Keratinocyte (primary cell): ENCODE data around the gene TNFRSF19. TPM values are rescaled to one million over a fixed set of nuclear protein-coding genes. Genes with fewer than 3 reads are reported as not detected.

ENCODE experiments used
- DNase-seq: peaks from one replicate; pipeline ENCODE4 v3.0.0-alpha.2; 2011; ENCODE audit warnings: low read depth, missing footprints, low spot score
- FAIRE-seq: peaks from 2 replicates; lab custom pipeline; 2011; peaks lifted over from hg19 to GRCh38; lab: Jason Lieb, UNC
- H2AFZ ChIP-seq: 2 replicates; pipeline ENCODE4 v1.6.0; 2012; ENCODE audit warnings: low read length, control low read depth, inconsistent platforms; ENCODE audit not compliant: control insufficient read depth
- H3K27ac ChIP-seq: 2 replicates; pipeline ENCODE4 v1.5.1; 2011; ENCODE audit warnings: low read length; ENCODE audit not compliant: control insufficient read depth, insufficient read depth
- H3K27me3 ChIP-seq: 3 replicates; pipeline ENCODE4 v1.6.0; 2011; ENCODE audit warnings: low read length; ENCODE audit not compliant: control insufficient read depth, insufficient read depth; ENCODE audit errors: extremely low read depth
- H3K36me3 ChIP-seq, 2 experiments: 2 replicates in 1 of 2; 3 replicates in 1 of 2; pipeline ENCODE4 v1.5.1; 2011; ENCODE audit warnings: low read length in 2 of 2, mild to moderate bottlenecking in 1 of 2; ENCODE audit not compliant: control insufficient read depth in 2 of 2, insufficient read depth in 2 of 2; ENCODE audit errors: extremely low read depth in 1 of 2
- H3K4me1 ChIP-seq: 3 replicates; pipeline ENCODE4 v1.5.1; 2011; ENCODE audit warnings: low read length; ENCODE audit not compliant: control insufficient read depth, insufficient read depth; ENCODE audit errors: extremely low read depth
- H3K4me2 ChIP-seq: 3 replicates; pipeline ENCODE4 v1.6.0; 2011; ENCODE audit warnings: low read depth, low read length; ENCODE audit not compliant: control insufficient read depth, insufficient read depth; ENCODE audit errors: extremely low read depth
- H3K4me3 ChIP-seq, 3 experiments: fragments of 200-600 bp in 1 of 3; sonication (generic) in 1 of 3; 2 replicates in 2 of 3; 3 replicates in 1 of 3; pipeline ENCODE4 v1.5.1; 2011 to 2016; ENCODE audit warnings: low read length in 3 of 3, mild to moderate bottlenecking in 3 of 3, control low read depth in 2 of 3, inconsistent platforms in 1 of 3, low read depth in 1 of 3, mixed read lengths in 1 of 3, mixed run types in 1 of 3, moderate library complexity in 1 of 3; ENCODE audit not compliant: control insufficient read depth in 2 of 3, insufficient read depth in 2 of 3; ENCODE audit errors: extremely low read depth in 1 of 3
- H3K79me2 ChIP-seq: 2 replicates; pipeline ENCODE4 v1.6.0; 2012; ENCODE audit warnings: low read length; ENCODE audit not compliant: control insufficient read depth, insufficient read depth
- H3K9ac ChIP-seq: 3 replicates; pipeline ENCODE4 v1.6.0; 2011; ENCODE audit warnings: low read length; ENCODE audit not compliant: control insufficient read depth, insufficient read depth; ENCODE audit errors: extremely low read depth
- H3K9me1 ChIP-seq: 3 replicates; pipeline ENCODE4 v1.6.0; 2011; ENCODE audit warnings: low read length; ENCODE audit not compliant: control insufficient read depth, insufficient read depth; ENCODE audit errors: extremely low read depth
- H3K9me3 ChIP-seq: 2 replicates; pipeline ENCODE4 v1.5.1; 2012; ENCODE audit warnings: low read depth, low read length; ENCODE audit not compliant: control insufficient read depth
- H4K20me1 ChIP-seq: 3 replicates; pipeline ENCODE4 v1.6.0; 2011; ENCODE audit warnings: low read length; ENCODE audit not compliant: control insufficient read depth, insufficient read depth; ENCODE audit errors: extremely low read depth
- CTCF ChIP-seq, 3 experiments: IDR thresholded peaks in 1 of 3; conservative IDR thresholded peaks in 1 of 3; optimal IDR thresholded peaks in 1 of 3; 2 replicates in 2 of 3; 3 replicates in 1 of 3; pipeline versions ENCODE3 to v1.5.1; 2011; ENCODE audit warnings: low read length in 3 of 3, mild to moderate bottlenecking in 3 of 3, moderate library complexity in 2 of 3, control low read depth in 1 of 3, inconsistent platforms in 1 of 3; ENCODE audit not compliant: insufficient read depth in 2 of 3; ENCODE audit errors: extremely low read depth in 1 of 3
- EZH2 ChIP-seq: IDR thresholded peaks from one replicate; pipeline ENCODE4 v1.6.1; 2012; ENCODE audit warnings: inconsistent platforms, mild to moderate bottlenecking, low read length, moderate library complexity
- dilution Hi-C: fragments of 300-500 bp; cut with MboI; formaldehyde crosslinking; loops from one replicate; pipeline ENCODE4 v1.7.0; 2020; ENCODE audit warnings: low sequenced_read_pairs; ENCODE audit not compliant: extremely low pct_ligation_motif_present
- polyA plus RNA-seq, 5 experiments: library from polyadenylated mRNA; depleted of rRNA in 3 of 5; stranded (reverse) in 3 of 5; stranded (forward) in 1 of 5; unstranded in 1 of 5; fragments of >200 nt; gene quantifications; 1 replicate in 1 of 5; 2 replicates in 3 of 5; 3 replicates in 1 of 5; pipeline versions ENCODE4 v1.2.1 to v1.2.3, GENCODE V29; 2011 to 2012; ENCODE audit warnings: missing spikeins in 2 of 5, low read depth in 1 of 5, low replicate concordance in 1 of 5

Gene TNFRSF19
- polyA plus RNA-seq, 1 donor (not counting 4 experiments of a cell fraction or from before 2014, with no cell fraction given): 1.8 TPM

- H3K79me2 ChIP-seq: no peaks in the 10 kb centered on the region
- no peak overlapping the region for H3K4me2 ChIP-seq
- no peaks in the 10 kb centered on the region for H3K27me3 ChIP-seq
- H3K9me1 ChIP-seq: no peaks in the 10 kb centered on the region
- H3K4me3 ChIP-seq: no peak overlapping the region
- H3K9me3 ChIP-seq: no peaks in the 10 kb centered on the region
- H2AFZ ChIP-seq: no peak overlapping the region
- DNase-seq: no peak
- dilution Hi-C loops: no loop called here
- no peaks in the 10 kb centered on the region for H3K4me1 ChIP-seq
- no peak for FAIRE-seq
- no peak overlapping the region for H3K9ac ChIP-seq
- TF ChIP-seq EZH2 (no peak), CTCF (optimal IDR thresholded peaks at IDR 0.05 in 1 of 3, IDR thresholded peaks at IDR 0.05 in 1 of 3, conservative IDR thresholded peaks at IDR 0.05 in 1 of 3; ENCODE audit: extremely low read depth in 1 of 3, insufficient read depth in 2 of 3, low read length in 3 of 3) (no peak)
- no peaks in the 10 kb centered on the region for H3K36me3 ChIP-seq
- no peaks in the 10 kb centered on the region for H4K20me1 ChIP-seq
- H3K27ac ChIP-seq: no peak overlapping the region
These were observed 144.5 kb downstream of the TNFRSF19 start for GRCh38 chr13:23714672-23715071.

DNA sequence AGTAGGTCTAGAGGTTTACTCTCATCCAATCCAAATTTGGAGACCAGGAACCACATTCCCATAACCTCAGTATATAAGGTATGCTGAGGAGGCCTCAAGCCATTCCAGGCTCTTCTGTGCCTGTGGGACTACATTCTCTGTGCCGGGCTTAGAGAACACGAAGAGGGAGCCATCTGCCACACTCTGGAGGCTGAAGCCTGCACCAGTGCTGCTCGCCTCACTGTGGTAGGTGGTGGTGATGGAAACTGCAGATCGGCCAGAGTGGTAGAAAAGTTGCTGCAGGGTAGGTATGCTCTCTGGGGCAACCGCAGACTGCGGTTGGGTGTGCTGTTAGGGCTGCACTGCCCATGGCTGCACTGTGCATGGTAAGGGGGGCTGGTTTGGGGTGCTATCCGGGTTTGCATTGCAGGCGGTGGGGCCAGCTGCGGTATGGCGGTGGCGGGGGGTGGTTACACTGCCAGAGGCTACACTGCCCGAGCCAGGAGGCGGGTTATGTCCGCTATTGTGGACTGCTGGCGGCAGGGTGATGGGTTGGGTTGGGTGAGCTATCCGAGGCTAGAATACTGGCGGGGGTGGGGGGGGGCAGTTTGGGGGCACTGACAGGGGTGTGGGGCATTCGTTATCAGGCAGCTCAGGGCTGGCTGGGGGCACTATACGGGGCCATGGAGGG lies 145.0 kb downstream of the TNFRSF19 start:
- Histone ChIP-seq H3K9me1 (no peaks in the 10 kb centered on the region), H3K9ac (no peak overlapping the region), H3K4me2 (no peak overlapping the region), H3K27me3 (no peaks in the 10 kb centered on the region), H3K27ac (no peak overlapping the region), H3K9me3 (no peaks in the 10 kb centered on the region), H2AFZ (no peak overlapping the region), H3K79me2 (no peaks in the 10 kb centered on the region), H3K4me3 (no peak overlapping the region), H3K4me1 (no peaks in the 10 kb centered on the region), H4K20me1 (no peaks in the 10 kb centered on the region), H3K36me3 (no peaks in the 10 kb centered on the region)
- dilution Hi-C loops: no loop called here
- no peak for FAIRE-seq
- DNase-seq: no peak
- TF ChIP-seq CTCF (optimal IDR thresholded peaks at IDR 0.05 in 1 of 3, IDR thresholded peaks at IDR 0.05 in 1 of 3, conservative IDR thresholded peaks at IDR 0.05 in 1 of 3; ENCODE audit: extremely low read depth in 1 of 3, insufficient read depth in 2 of 3, low read length in 3 of 3) (no peak), EZH2 (no peak)
